DMS114 treated with DMSO at 0.1 percent for 48 hours (cell line): ENCODE measurements around the gene PGBD5.
A peak's percentile ranks its signal among the peaks of the same experiment; 100 is the strongest.

Source experiments
- DNase-seq: peaks from one replicate; lab custom pipeline; 2025; ENCODE audit not compliant: unreplicated experiment; lab: John Stamatoyannopoulos, UW

Gene PGBD5

DNA sequence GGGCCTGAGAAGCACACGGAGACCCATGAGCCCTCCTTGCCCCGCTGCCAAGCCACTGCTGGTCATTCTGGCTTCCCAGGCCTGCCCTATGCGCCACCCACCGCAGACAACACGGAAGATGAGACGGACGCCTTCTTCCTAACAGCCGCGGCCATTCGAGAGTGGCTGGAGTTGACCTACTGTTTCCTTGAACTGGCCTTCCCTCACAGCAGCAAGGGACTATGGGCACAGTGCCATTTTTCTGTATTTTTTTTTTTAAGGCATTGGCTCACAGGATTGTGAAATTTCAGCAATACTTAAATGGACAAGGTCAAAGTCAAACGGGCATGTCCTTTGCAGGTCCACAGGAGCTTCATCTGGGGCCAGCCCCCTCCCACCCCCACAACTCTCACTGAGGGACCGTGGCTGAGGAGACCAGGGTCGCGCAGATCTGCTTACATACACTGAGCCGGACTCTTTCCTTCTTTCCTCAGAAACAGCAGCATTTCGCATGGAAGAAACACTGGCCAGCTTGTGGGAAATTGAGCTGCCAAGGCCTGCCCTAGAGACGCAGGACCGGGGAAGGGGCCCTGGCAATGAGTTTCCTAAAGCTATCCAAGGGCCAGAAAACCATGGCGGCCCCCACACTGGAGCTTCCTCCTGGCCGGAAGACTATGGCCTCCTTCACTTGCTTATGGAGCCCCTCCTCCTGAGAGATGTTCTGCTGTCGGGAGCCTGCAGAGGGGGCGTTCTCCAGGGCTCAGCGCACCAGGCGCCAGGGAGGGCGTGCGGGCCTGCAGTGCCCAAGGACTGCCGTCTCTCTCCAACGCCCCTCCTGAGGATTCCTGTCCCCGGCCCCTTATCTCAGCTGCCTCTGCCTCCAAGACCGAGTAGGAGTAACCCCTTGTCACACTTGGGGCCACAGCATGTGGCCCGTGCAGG, 98.9 kb downstream of the PGBD5 start:
- no peak for DNase-seq

DNA sequence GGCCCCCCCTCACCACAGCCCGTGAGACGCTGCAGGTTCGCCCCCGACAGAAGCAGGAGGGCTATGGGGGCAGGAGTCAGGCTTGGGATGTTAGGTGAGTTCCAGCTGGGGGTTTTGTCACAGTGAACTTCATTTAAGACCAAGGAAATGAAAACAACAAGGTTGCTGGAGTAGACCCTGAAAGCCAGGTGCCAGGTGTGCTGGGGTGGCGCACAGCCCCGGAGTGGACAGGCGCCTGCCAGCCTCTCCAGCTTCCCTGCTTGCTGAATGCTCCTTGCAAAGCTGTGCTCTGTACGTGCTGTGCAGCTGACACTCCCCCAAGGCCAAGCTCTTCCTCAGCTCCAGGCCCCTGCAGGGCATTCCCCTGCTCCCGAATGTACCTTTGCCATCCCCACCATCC, 102.4 kb downstream of the PGBD5 start:
- no peak for DNase-seq

DNA sequence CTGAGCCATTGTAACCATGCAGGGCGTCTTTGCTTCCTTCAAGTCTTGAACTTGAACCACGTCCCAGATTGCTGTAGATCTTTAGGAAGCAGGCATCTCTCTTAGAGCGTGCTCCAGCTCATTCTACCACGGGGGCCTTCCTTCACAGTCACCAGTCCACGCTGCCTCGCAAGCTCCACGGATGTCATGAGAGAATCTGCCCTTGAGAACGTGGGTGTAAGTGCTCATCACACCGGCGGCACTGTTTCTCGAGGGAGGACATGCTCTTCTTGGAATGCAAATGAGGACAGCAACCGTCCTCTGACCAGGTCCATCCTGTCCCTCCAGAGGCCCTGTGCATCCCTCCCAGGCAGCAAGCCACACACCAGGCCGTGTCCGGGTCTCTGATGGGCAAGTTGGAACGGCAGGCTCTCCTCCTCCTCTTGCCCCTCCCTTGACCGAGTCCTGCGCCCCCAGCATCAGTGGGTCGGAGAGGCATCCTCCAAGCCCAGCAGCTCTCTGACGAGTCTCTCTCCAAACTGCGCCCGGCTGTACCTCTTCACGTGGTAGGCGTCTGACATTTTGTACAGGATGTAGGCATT, 103.1 kb downstream of the PGBD5 start:
- DNase-seq: no peak

GRCh38 chr1:230322421-230322756, 103.7 kb downstream of the PGBD5 start:
- no peak for DNase-seq

GRCh38 chr1:230321741-230322420, 104.3 kb downstream of the PGBD5 start:
- DNase-seq: no peak

GRCh38 chr1:230321341-230321740, 104.8 kb downstream of the PGBD5 start:
- no peak for DNase-seq

GRCh38 chr1:230320804-230321203, 105.3 kb downstream of the PGBD5 start:
- no peak for DNase-seq

DNA sequence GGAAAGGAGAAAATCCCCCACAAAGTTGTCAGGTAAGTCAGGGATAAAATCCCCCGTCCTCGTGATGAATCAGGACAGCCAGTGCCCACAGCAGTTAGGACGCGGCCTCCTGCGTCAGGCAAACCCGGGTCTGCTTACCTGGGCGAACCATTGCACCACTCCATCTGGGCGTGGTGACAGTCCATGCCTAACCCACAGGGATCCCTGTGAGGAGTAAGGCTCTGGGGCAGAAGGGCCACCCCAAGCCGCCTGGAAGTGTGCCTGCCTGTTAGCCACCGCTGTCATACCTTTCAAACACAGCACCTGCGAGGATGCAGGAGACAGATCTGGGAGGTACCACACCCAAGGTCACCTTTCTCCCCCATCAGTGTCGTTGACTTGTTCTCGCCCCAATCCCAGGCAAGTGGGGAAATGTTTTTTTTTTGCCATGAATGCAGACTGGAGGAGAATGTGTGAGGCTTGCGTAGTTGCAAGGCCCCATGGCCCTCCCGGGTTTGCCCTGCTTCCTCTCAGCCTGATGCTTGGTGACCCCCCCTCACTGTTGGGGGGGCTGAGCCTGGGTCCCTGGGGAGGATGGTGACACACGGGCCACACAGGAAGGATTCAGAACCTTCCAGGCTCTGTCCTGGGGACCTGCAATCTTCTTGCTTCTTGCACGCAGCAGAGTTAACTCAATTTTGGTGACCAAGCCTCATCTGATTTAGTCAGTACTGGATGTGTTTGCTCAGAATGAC, 107.0 kb downstream of the PGBD5 start:
- DNase-seq: no peak

- DNase-seq: no peak
These were observed 108.0 kb downstream of the PGBD5 start for GRCh38 chr1:230317823-230318819.

GRCh38 chr1:230316864-230317745, 109.0 kb downstream of the PGBD5 start:
- DNase-seq: no peak

- DNase-seq: no peak
These were observed 111.0 kb downstream of the PGBD5 start for GRCh38 chr1:230315099-230315498.

- no peak for DNase-seq
These were observed 112.0 kb downstream of the PGBD5 start for GRCh38 chr1:230314142-230314470.

GRCh38 chr1:230313453-230314141, 112.5 kb downstream of the PGBD5 start:
- no peak for DNase-seq

DNA sequence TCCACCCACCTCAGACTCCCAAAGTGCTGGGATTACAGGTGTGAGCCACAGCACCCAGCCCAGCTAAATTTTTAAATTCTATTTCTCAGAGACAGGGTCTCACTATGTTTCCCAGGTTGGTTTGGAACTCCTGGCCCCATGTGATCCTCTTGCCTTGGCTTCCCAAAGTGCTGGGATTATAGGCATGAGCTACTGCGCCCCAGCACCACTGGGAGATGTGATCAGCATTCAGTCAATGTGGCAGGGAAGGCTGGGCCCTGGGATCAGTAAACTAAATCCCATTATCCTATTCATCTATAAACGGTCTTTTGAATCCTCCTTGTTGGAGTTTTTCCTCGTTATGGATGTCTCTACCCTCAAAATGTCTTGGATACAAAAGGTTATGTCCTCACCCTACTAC, 113.5 kb downstream of the PGBD5 start:
- no peak for DNase-seq

DNA sequence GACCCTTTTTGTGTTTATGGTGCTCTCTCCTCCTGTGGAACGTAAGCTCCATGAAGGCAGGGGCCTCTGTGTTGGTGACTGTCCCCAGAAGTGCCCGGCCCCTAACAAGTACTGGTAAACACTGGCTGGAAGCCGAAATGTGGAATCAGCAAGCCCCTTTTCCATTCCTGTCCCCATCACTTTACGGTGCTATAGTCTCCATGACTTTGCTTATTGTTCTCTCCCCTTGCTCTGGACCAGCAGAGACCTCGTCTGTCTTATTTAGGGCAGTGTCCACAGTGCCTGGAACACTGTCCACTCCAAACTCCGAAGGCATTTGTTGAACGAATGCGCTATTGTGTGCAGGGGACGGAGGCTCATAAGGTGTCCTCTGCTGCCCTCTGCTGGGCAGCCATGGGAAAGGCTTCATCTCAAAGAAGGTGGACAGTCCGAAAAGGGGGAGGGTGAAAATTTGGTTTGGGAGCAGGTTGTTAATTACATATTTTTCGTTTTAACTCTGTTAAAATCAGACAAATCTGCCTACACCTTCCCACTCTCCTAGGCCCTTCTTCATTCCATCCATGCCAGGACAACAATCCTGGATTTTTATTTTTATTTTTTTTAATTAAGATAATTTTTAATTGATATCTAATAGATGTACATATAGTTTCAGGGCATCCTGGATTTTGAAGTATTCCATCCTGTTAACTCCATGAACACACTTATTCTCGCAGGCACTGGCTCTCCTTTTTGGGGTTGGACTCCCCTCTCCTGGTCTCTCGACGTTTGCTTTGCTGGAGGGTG, 115.6 kb downstream of the PGBD5 start:
- peak; percentile 73 for DNase-seq

GRCh38 chr1:230309646-230310177, 116.4 kb downstream of the PGBD5 start:
- DNase-seq: no peak

GRCh38 chr1:230308821-230309220, 117.3 kb downstream of the PGBD5 start:
- DNase-seq: no peak

DNA sequence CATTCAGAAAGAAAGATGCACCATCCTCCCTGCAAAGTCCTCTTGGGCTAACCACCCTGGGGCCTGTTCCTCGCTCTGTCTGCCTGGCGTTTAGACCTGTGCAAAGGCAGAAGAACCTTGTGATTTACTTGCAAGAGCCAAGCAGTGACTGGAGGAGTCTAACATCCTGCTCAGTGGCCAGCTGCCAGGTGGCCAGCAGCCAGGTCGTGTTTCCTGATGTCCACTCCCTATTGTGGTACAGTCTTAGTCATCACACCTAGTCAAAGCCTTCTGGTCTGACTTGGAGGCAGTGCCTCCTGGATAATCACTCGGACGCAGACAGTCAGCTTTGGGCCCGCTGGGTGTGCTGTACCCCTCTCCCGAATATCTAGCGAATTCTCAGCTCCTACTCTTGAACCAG, 118.1 kb downstream of the PGBD5 start:
- DNase-seq: no peak
